ENCODE results near the gene CSAG3.
"Not testable (repeated sequence)": the region's sequence is repeated elsewhere in the genome, so short reads cannot be mapped to it uniquely, and the experiment has no call there.

CSAG3 gene

GRCh38 chrX:152758918-152759317 is at the start of gene CSAG3:
Gene CSAG3 (plus strand): TSS chrX:152759218.
- not testable (repeated sequence) for DNase-seq (ENCODE audit: low read depth)

- not testable (repeated sequence) for DNase-seq (ENCODE audit: low read depth)
These were observed 45.8 kb upstream of the CSAG3 start for GRCh38 chrX:152713195-152713594.

DNA sequence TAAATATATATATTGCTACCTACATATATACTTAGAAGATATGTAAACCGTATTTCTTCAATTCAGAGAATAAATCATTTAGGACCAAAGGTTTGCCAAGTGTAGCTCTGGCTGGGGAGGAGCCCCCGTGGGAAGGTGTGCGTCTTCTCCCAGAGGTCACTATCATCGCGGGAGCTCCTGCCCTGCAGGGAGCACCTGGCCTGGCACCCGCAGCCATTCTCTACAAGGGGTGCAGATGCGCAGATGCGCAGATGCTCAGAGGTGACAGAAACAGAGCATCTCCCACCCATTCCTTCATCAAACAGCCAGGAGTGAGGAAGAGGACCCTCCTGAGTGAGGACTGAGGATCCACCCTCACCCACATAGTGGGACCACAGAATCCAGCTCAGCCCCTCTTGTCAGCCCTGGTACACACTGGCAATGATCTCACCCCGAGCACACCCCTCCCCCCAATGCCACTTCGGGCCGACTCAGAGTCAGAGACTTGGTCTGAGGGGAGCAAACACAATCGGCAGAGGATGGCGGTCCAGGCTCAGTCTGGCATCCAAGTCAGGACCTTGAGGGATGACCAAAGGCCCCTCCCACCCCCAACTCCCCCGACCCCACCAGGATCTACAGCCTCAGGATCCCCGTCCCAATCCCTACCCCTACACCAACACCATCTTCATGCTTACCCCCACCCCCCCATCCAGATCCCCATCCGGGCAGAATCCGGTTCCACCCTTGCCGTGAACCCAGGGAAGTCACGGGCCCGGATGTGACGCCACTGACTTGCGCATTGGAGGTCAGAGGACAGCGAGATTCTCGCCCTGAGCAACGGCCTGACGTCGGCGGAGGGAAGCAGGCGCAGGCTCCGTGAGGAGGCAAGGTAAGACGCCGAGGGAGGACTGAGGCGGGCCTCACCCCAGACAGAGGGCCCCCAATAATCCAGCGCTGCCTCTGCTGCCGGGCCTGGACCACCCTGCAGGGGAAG is 44.9 kb upstream of the CSAG3 start, which contains the start of gene MAGEA2B:
TSS of gene MAGEA2B (plus strand) at position 814 of the 973 bp plus-strand sequence. CDS start 2,479 bp downstream, outside the sequence.
- DNase-seq (ENCODE audit: low read depth) = not testable (repeated sequence)

DNA sequence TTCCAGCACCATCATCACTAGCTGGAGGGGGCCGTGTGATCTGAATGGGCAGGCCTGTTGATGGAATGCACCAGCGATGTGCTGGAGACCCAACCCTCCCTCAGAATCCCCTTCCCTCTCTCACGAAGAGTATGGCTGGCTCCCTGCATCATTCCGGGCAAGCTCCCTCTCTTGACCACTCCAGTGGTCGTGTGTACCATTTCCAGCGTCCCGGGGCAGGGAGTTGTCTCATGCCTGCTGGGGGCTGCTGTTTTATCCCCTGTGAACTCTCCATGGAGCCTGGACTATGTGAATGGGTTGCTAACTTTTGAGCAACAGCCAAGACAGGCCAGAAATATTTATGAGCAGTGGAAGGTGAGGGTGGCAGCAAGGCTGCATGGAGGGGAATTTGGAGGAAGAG is 33.6 kb upstream of the CSAG3 start:
- DNase-seq (ENCODE audit: low read depth) = no peak

GRCh38 chrX:152733261-152733975 is 25.6 kb upstream of the CSAG3 start, which contains the start of the genes CSAG1 and MAGEA12:
Gene CSAG1 (minus strand): TSS chrX:152733721. CDS start chrX:152732460, 1,261 bp downstream.
Gene MAGEA12 (plus strand): TSS chrX:152733757. CDS start chrX:152736162, 2,405 bp downstream.
- DNase-seq (ENCODE audit: low read depth) = no peak

GRCh38 chrX:152734143-152734858 is 24.7 kb upstream of the CSAG3 start:
- not testable (repeated sequence) for DNase-seq (ENCODE audit: low read depth)

DNA sequence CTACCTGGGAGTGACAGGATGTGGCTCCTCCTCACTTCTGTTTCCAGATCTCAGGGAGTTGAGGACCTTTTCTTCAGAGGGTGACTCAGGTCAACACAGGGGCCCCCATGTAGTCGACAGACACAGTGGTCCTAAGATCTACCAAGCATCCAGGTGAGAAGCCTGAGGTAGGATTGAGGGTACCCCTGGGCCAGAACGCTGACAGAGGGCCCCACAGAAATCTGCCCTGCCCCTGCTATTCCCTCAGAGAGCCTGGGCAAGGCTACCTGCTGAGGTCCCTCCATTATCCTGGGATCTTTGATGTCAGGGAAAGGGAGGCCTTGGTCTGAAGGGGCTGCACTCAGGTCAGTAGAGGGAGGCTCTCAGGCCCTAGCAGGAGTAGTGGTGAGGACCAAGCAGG is 23.9 kb upstream of the CSAG3 start:
- DNase-seq (ENCODE audit: low read depth) = no peak

DNA sequence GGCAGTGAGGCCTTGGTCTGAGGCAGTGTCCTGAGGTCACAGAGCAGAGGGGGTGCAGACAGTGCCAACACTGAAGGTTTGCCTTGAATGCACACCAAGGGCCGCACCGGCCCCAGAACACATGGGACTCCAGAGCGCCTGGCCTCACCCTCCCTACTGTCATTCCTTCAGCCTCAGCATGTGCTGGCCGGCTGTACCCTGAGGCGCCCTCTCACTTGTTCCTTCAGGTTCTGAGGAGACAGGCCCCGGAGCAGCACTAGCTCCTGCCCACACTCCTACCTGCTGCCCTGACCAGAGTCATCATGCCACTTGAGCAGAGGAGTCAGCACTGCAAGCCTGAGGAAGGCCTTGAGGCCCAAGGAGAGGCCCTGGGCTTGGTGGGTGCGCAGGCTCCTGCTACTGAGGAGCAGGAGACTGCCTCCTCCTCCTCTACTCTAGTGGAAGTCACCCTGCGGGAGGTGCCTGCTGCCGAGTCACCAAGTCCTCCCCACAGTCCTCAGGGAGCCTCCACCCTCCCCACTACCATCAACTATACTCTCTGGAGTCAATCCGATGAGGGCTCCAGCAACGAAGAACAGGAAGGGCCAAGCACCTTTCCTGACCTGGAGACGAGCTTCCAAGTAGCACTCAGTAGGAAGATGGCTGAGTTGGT is 23.0 kb upstream of the CSAG3 start:
- DNase-seq (ENCODE audit: low read depth) = no peak

GRCh38 chrX:152736528-152736927 is 22.5 kb upstream of the CSAG3 start:
- DNase-seq (ENCODE audit: low read depth) = not testable (repeated sequence)

GRCh38 chrX:152738560-152738959 is 20.5 kb upstream of the CSAG3 start:
- no peak for DNase-seq (ENCODE audit: low read depth)

DNA sequence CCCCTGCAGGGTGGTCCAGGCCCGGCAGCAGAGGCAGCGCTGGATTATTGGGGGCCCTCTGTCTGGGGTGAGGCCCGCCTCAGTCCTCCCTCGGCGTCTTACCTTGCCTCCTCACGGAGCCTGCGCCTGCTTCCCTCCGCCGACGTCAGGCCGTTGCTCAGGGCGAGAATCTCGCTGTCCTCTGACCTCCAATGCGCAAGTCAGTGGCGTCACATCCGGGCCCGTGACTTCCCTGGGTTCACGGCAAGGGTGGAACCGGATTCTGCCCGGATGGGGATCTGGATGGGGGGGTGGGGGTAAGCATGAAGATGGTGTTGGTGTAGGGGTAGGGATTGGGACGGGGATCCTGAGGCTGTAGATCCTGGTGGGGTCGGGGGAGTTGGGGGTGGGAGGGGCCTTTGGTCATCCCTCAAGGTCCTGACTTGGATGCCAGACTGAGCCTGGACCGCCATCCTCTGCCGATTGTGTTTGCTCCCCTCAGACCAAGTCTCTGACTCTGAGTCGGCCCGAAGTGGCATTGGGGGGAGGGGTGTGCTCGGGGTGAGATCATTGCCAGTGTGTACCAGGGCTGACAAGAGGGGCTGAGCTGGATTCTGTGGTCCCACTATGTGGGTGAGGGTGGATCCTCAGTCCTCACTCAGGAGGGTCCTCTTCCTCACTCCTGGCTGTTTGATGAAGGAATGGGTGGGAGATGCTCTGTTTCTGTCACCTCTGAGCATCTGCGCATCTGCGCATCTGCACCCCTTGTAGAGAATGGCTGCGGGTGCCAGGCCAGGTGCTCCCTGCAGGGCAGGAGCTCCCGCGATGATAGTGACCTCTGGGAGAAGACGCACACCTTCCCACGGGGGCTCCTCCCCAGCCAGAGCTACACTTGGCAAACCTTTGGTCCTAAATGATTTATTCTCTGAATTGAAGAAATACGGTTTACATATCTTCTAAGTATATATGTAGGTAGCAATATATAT is 5.0 kb upstream of the CSAG3 start, which contains the start of gene MAGEA2:
TSS of gene MAGEA2 (minus strand) at position 157 of the 965 bp plus-strand sequence. CDS start 2,479 bp downstream, outside the sequence.
- not testable (repeated sequence) for DNase-seq (ENCODE audit: low read depth)

GRCh38 chrX:152754871-152755270 is 4.1 kb upstream of the CSAG3 start:
- not testable (repeated sequence) for DNase-seq (ENCODE audit: low read depth)

- not testable (repeated sequence) for DNase-seq (ENCODE audit: low read depth)
These were observed 526 bp downstream of the CSAG3 start for GRCh38 chrX:152759544-152759943.

DNA sequence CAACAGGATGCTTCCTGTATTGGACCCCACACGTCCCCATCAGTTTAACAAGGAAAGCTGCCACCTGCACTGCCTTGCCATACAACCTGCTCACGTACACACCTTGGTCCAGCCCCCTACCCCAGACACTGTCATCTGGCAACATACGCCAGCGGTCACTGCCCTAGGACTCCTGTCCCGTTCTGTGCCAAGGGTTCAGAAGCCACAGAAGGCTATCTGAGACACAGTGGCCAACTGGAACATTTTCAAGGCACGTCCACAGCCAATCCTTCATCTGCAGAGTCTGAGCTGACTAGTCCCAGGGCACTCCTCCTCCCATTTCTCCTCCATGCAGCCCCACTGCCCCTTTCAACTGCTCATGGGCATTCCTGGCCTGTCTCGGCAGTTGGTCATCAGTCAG is 2.6 kb downstream of the CSAG3 start:
- not testable (repeated sequence) for DNase-seq (ENCODE audit: low read depth)

DNA sequence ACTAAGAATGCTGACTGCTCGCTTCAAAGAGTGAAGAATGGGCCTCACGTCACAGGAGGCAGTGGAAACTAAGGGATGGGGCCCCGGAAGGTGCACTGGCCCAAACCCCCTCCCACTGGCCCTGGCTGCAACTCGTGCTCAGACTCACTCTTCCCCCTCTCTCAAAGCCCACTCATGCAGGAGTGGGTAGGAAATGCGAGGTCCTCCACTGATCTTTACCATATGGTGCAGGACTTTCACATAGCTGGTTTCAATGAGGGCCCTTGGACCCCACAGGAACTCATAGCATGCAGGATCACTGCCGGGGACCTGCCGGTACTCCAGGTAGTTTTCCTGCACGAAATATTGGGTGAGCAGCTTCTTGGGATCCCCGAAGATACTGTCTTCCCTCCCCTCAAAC is 7.5 kb downstream of the CSAG3 start:
- DNase-seq (ENCODE audit: low read depth) = not testable (repeated sequence)

DNA sequence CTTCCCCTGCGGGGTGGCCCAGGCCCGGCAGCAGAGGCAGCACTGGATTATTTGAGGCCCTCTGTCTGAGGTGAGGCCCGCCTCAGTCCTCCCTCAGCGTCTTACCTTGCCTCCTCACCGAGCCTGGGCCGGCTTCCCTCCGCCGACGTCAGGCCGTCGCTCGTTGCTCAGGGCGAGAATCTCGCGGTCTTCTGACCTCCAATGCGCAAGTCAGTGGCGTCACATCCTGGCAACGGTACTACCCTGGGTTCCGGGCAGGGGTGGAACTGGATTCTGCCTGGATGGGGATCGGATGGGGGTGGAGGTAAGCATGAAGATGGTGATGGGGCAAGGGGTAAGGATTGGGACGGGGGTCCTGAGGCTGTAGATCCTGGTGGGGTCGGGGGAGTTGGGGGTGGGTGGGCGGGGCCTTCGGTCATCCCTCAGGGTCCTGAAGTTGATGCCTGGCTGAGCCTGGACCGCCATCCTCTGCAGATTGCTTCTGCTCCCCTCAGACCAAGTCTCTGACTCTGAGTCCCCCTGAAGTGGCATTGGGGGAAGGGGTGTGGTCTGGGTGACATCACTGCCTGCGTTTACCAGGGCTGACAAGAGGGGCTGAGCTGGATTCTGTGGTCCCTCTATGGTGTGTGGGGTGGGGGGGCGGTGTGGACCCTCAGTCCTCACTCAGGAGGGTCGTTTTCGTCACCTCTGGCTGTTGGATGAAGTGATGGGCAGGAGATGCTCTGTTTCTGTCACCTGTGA is 10.7 kb downstream of the CSAG3 start, which contains the start of gene MAGEA6:
TSS of gene MAGEA6 (minus strand) at position 141 of the 741 bp plus-strand sequence. CDS start 2,039 bp downstream, outside the sequence.
- not testable (repeated sequence) for DNase-seq (ENCODE audit: low read depth)

DNA sequence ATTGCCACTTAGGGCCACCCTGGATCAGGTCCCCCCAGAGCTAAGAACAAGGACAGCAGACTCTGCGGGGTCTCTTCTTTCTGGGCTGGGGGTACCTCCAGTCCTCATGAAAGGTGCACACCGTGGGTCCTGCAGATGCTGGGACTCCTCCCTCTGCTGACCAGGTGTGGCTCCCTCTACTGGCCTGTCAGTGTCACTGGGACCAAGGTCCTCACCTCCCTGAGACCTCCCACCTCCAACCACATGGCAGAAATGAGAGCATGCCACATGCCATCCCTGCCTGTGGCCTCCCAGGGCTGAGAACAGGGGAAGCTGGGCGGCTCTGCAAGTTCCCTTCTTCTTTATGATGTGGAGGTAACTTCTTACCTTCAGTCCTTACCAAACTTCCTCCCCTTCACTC is 28.0 kb downstream of the CSAG3 start:
- not testable (repeated sequence) for DNase-seq (ENCODE audit: low read depth)

GRCh38 chrX:152798945-152799344 is 39.9 kb downstream of the CSAG3 start:
- no peak for DNase-seq (ENCODE audit: low read depth)

- no peak for DNase-seq (ENCODE audit: low read depth)
These were observed 47.0 kb downstream of the CSAG3 start for GRCh38 chrX:152806035-152806434.
